ENCODE data around the gene IL13RA1. TPM values are rescaled to one million over a fixed set of nuclear protein-coding genes. Genes with fewer than 3 reads are reported as not detected.

IL13RA1 gene
- total RNA-seq, 1 donor from 2014 or later = 29.6 TPM

- no peak overlapping the region for H3K27ac ChIP-seq
- H3K9me3 ChIP-seq = no peaks in the 10 kb centered on the region
- peaks cover 12 to 13% of the 10 kb centered on the region in 2 donors for H3K36me3 ChIP-seq
- no peak overlapping the region for H3K4me3 ChIP-seq
- no peak for DNase-seq (ENCODE audit: low spot score in 2 of 2)
- TF ChIP-seq CTCF (IDR thresholded peaks at IDR 0.05) = no peak
- no peaks in the 10 kb centered on the region for H3K4me1 ChIP-seq
- H3K27me3 ChIP-seq = no peaks in the 10 kb centered on the region
- intact Hi-C loops (cut with DNase I) = no loop called here
These were observed 44.6 kb downstream of the IL13RA1 start for GRCh38 chrX:118772051-118772450.

DNA sequence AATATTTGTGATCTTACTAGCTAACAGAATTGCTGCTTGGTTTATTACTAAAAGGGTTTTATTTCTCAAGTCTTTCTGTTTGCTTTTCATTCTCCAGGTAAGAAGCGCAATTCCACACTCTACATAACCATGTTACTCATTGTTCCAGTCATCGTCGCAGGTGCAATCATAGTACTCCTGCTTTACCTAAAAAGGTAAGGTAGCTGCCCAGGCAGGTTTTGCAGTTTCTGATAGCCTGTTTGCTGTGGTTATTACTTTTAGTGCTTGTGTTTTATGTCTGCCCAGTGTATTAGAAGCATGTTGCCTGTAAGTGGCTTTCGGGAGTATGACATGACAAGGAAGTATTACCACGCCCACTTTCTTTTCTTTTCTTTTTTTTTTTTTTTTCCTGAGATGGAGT, 46.4 kb downstream of the IL13RA1 start:
- no peaks in the 10 kb centered on the region for H3K9me3 ChIP-seq
- intact Hi-C loops (cut with DNase I) = no loop called here
- peaks cover 6 to 12% of the 10 kb centered on the region in 2 donors for H3K36me3 ChIP-seq
- no peak overlapping the region for H3K27ac ChIP-seq
- H3K4me3 ChIP-seq = no peak overlapping the region
- H3K27me3 ChIP-seq = no peaks in the 10 kb centered on the region
- DNase-seq (ENCODE audit: low spot score in 2 of 2) = no peak
- H3K4me1 ChIP-seq = no peaks in the 10 kb centered on the region
- TF ChIP-seq CTCF (IDR thresholded peaks at IDR 0.05) = no peak

- no peaks in the 10 kb centered on the region for H3K9me3 ChIP-seq
- no peak for TF ChIP-seq CTCF (IDR thresholded peaks at IDR 0.05)
- no peak overlapping the region for H3K4me3 ChIP-seq
- no peaks in the 10 kb centered on the region for H3K27me3 ChIP-seq
- H3K27ac ChIP-seq = no peak overlapping the region
- H3K36me3 ChIP-seq = no peaks in the 10 kb centered on the region
- intact Hi-C loops (cut with DNase I) = no loop called here
- no peak for DNase-seq (ENCODE audit: low spot score in 2 of 2)
- no peaks in the 10 kb centered on the region for H3K4me1 ChIP-seq
These were observed 52.2 kb downstream of the IL13RA1 start for GRCh38 chrX:118779581-118779980.

DNA sequence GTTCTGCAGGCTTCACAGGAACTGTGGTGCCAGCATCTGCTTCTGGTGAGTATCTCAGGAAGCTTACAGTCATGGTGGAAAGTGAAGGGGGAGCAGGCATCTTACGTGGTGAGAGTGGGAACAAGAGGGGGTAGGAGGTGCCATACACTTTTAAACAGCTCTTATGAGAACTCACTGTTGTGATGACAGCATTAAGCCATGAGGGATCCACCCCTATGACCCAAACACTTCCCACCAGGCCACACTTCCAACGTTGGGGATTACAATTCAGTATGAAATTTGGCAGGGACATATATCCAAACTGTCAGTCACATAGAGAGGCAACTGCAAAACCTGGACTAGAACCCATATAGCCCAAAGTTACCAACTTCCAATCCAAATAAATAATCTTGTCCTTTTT, 53.1 kb downstream of the IL13RA1 start:
- intact Hi-C loops (cut with DNase I) = no loop called here
- Histone ChIP-seq H3K27me3 (no peaks in the 10 kb centered on the region), H3K27ac (no peak overlapping the region), H3K4me3 (no peak overlapping the region), H3K36me3 (peaks cover 0 to 5% of the 10 kb centered on the region in 2 donors), H3K9me3 (no peaks in the 10 kb centered on the region), H3K4me1 (no peaks in the 10 kb centered on the region)
- DNase-seq (ENCODE audit: low spot score in 2 of 2) = no peak
- TF ChIP-seq CTCF (IDR thresholded peaks at IDR 0.05) = no peak

- Histone ChIP-seq H3K4me1 (no peaks in the 10 kb centered on the region), H3K27me3 (no peaks in the 10 kb centered on the region), H3K9me3 (no peaks in the 10 kb centered on the region), H3K4me3 (no peak overlapping the region), H3K27ac (no peak overlapping the region), H3K36me3 (peaks cover 0 to 5% of the 10 kb centered on the region in 2 donors)
- intact Hi-C loops (cut with DNase I) = no loop called here
- DNase-seq (ENCODE audit: low spot score in 2 of 2) = no peak
- no peak for TF ChIP-seq CTCF (IDR thresholded peaks at IDR 0.05)
These were observed 53.5 kb downstream of the IL13RA1 start for GRCh38 chrX:118780911-118781310.
